Measurements from ENCODE around the gene MYCBP. TPM values are rescaled to one million over a fixed set of nuclear protein-coding genes. Genes with fewer than 3 reads are reported as not detected.
"Not testable (repeated sequence)": the region's sequence is repeated elsewhere in the genome, so short reads cannot be mapped to it uniquely, and the experiment has no call there.

MYCBP gene, protein sequence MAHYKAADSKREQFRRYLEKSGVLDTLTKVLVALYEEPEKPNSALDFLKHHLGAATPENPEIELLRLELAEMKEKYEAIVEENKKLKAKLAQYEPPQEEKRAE
- 11.4 and 14.7 TPM in 2 replicates for total RNA-seq

DNA sequence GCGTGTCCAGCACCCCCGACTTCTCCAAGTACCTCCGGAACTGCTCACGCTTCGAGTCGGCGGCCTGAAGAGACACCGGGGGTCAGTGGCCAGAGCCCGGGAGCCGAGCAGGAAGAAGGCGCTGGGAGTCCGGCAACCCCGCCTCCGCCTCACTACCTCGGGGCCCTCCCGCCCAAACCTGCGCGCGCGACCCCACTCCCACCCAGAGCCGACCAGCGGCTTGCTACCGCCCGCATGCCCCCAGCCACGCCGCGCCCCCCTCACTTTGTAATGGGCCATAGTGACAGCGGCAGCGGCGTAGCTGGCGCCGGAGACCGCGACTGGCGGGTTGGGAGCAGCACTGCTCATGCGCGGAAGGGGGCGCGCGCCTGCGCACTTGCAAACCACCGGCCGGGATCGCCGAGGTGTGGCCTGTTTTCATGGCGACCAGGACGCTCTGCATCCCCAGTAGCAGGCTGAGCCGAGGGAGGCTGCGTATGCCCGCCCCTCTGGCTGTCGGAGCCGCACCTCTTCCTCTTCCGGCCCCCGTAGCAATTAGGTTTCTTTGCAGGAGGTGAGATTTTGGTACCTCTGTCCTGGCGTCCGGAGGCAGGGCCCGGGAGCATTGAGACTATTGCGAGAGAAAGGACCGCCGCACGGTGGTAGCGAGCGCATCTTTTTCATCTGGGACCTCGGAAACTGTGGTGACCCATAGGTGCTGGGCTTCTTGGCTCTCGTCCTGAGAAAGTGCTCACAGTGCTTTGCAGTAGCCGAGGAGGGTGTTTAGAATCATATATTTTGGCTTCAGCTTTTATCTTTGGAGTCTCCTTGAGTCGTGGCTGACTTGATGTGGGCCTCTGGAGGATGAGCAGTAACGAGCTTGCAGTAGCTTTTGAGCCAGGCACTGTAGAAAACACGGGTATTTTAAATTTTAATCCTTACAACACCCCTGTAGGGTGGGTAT, at the start of gene MYCBP:
Gene MYCBP (minus strand): TSS at position 322 of the 943 bp plus-strand sequence. CDS start 43 bp downstream, at position 279.
- DNase-seq = peak; percentile 97

DNA sequence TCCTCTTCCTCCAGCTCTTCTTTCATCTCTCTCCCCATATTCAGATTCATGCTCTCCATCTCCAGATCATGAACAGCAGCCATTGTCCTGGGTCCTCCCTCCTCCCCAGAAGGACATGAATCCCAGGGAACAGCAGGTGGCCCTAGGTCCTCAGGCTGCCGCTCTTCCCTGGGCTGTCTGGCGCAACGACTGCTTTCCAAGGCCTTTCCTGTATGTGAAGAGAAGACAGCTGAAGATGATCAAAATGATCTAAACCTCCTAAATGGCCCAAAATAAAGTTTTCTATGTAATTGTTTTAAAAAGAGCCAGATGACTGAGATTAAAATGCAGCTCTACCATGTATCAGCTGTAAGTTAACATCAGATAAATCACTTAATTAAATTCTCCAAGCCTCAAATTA, 46.0 kb upstream of the MYCBP start:
- no peak for DNase-seq

DNA sequence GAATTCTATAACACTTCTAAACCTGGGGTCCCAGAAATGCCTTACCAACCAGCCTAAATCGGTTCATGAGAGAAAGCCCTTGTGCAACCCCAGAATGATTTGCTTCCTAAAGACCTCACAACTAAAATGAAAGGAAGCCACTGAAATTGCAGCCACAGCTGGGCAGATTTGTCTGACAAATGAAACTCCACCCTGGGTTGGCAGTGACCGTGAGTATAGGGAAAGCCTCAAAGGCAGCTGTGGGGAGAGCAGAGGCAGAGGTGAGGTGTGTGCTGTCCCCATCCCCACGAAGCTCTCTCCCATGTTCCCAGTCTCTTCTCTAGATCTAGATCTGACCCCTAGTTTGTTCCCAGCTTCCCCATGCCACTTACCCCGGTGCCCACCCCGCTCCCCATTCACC, 45.4 kb upstream of the MYCBP start:
- DNase-seq = no peak

DNA sequence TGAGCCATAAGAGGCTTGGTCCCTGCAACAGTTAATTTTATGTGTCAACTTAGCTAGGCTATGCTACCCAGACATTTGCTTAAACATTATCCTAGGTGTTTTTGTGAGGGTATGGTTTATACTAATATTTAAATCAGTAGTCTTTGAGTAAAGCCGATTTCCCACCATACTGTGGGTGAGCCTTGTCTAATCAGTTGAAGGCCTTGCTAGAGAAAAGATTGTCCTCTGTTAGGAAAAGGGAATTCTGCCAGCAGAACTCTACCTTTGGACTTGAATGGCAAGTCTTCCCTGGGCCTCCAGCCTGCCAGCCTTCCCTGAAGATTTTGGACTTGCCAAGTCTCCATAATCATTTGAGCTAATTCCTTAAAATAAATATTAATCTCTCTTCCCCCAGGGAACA, 44.6 kb upstream of the MYCBP start:
- no peak for DNase-seq

DNA sequence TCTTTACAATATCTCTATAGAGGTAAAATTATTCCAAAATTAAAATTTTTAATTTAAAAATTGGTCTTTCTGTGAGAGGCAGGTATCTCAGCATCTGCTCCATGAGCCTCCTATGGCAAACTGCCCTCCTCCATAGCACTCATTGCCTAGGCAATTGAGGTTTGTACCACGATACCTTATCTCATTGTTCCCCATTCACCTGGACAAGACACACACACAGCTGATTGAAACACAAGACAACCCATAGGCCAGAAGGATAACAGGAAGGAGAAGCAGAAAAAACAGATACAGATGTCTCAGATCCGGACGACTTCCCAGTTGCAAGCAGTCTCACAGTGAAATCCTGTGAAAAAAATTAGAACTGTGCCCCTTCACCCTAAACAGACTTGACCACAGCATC, 44.2 kb upstream of the MYCBP start:
- no peak for DNase-seq

DNA sequence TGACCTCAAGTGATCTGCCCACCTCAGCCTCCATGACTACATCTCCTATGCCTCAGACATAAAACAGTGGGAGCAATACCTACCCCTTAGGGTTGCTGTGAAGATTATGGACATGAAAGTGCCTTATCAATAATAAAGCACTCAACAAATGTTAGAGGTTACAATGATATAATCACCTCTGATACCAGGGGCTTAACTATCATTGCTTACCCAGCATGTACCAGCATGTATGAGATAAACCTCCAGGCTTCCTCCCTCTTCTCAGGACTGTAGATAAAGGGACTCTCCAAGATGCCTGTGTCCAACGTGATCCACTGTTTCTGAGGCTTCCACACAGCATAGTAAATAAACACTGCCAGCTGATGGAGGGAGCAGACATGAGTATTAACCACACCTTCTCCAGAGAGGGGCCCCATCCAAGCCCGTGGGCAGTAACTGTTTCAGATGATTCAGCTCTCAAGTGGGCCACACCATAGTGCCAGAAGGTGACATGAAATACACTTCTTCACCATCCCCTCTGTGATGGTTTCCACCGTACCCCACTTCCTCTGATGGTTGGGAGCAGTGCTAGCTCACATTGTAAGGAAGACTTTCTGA, 42.3 kb upstream of the MYCBP start:
- no peak for DNase-seq

DNA sequence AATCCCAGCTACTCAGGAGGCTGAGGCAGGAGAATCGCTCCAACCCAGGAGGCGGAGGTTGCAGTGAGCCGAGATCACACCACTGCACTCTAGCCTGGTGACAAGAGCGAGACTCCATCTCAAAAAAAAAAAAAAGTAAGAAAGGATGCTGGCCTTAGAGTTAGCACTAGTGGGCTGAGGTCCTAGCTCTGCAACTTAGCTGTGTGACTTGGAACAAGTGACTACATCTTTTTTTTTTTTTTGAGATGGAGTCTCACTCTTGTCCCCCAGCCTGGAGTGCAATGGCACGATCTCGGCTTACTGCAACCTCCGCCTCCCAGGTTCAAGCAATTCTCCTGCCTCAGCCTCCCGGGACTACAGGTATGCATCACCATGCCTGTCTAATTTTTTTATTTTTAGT, 41.8 kb upstream of the MYCBP start:
- DNase-seq = not testable (repeated sequence)

DNA sequence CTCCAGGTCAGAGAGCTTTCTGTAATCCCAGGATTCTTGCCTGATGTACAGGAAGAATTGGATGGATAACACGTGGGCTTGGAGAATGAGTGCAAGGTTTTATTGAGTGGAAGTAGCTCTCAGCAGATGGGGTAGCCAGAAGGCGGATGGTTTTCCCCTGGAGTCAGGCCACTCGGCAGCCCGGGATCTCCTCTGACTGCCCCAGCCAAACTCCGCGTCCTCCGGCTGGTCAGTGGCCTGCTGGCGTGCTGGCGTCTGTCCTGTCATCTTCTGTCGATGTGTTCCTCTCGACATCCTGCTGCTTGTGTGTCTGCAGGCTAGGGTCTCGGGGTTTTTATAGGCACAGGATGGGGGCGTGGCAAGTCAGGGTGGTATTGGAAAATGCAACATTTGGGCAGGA, 35.7 kb upstream of the MYCBP start:
- DNase-seq = no peak

DNA sequence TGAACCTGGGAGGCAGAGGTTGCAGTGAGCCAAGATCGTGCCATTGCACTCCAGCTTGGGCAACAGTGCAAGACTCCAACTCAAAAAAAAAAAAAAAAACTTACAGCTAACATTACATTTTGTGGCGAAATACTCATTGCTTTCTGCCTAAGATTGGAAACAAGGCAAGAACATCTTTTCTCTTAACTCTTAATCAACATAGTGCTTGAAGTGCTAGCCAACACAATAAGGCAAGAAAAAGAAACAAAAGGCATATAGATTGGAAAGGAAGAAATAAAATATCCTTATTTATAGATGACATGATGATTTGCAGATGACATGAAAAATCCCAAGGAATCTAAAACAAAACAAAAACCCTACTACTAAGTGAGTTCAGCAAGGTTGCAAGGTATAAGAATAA, 32.8 kb upstream of the MYCBP start:
- DNase-seq = no peak

DNA sequence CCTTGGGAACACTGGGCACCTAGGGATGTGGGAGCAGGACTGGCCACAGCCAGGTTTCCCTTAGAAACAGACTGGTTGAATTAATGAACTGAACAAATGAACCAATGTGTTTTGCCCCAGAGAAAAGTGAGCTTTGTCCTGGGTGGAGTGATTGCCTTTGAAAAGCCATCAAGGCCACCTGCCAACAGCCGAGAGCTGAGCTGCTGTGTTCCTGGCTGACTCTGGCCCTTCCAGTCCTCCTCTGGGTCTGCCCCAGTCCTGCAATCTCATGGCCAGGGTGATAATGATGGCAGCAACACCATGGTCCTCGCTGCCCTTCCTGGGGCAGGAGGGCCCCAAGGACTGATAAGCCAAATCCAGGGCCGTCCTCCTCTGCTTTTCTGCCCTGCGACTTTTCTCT, 26.4 kb upstream of the MYCBP start:
- no peak for DNase-seq

DNA sequence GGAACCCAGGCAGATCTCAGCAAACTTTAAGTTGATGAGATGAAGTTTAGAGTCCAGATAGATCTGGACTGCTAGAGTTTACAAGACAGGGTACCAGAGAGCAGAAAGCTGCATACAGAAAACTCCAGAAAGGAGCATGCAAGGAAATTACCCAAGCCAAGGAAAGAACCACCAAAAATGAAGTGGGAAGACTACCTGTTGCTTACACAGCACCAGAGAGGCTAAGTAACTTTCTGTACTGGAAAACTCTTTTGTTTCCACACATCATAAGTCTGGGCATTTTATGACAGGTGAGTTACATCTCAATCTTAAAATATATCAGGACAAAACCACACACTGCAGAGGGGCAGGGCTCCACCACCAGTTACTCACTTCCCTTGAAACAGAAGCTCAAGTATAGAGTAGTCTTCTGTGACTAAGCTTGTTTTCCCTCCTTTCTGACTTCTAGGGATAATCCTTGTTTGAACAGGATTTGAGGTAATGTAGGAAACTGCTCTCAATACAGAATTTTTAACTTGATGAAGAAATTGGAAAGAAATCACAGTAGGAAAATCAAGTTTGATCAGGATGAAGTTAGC, 25.6 kb upstream of the MYCBP start:
- DNase-seq = peak; percentile 9

DNA sequence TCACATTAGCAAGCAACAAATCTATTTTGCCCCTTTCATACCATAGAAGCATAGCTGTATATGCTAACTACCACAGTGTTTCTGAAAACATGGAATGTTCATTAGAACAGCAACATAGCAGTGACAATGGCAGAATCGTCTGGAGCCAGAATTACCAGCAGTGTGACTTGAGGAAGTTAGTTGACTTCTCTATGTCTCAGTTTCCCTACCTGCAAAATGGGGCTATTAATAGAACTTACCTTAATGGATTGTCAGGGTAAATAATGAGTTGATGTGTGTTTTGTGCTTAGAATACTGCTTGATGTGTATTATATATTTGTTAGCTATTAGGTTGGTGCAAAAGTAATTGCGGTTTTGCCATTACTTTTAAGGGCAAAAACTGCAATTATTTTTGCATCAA, 23.0 kb upstream of the MYCBP start:
- no peak for DNase-seq

DNA sequence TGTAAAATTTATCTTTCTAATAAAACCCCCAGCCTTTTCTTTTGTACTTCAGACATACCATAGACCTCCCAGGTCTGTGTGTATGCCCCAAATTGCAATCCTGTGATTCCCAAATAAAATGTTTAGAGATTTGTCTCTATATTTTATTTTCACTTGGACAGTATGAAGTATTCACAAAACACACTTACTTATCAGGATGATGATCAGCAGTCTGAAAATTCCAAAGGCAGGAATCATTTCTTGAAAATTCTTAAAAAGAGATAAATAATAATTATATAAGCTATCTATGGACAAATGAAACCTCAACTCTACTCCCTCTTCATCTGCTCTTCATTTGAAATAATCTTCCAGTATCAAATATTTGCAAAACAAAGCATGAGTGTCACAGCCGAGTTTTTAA, 19.8 kb upstream of the MYCBP start:
- no peak for DNase-seq

DNA sequence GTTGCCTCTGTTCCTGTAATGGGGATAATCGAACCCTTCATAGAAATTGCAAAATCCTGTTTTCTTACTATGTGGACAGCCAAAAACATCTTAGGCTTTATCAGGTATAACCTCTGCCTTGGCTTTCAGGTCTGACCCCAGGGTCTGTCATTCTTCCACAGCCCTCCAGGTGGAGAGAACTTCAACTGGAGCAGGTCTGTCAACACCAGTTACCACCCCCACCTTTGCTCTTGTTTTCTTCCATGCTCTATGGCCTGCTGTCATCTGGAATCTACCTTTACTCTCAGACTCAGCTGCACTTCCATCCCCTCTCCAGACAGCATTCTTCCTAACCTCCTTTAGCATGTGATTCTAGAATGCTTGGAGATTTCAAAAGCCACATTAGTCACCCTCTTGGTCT, 18.6 kb upstream of the MYCBP start:
- DNase-seq = no peak

DNA sequence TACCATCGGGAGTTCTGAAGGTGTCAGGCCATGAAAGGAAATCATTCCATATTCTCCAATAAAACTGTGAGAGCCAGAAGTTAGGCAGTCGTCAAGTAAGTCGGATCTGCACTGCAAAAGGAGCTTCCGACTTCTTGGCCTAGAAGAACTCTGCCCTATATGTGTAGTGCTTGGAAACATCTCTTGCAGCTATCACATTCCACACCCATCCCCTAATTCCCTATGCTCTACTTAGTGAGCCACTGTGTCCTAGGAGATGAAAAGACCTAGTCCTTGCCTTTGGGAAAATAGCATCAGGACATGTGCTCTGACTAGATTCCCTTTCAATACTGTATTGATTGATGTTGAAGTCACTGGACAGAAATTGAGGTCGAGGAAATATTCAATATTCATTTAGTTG, 16.4 kb upstream of the MYCBP start:
- DNase-seq = no peak

DNA sequence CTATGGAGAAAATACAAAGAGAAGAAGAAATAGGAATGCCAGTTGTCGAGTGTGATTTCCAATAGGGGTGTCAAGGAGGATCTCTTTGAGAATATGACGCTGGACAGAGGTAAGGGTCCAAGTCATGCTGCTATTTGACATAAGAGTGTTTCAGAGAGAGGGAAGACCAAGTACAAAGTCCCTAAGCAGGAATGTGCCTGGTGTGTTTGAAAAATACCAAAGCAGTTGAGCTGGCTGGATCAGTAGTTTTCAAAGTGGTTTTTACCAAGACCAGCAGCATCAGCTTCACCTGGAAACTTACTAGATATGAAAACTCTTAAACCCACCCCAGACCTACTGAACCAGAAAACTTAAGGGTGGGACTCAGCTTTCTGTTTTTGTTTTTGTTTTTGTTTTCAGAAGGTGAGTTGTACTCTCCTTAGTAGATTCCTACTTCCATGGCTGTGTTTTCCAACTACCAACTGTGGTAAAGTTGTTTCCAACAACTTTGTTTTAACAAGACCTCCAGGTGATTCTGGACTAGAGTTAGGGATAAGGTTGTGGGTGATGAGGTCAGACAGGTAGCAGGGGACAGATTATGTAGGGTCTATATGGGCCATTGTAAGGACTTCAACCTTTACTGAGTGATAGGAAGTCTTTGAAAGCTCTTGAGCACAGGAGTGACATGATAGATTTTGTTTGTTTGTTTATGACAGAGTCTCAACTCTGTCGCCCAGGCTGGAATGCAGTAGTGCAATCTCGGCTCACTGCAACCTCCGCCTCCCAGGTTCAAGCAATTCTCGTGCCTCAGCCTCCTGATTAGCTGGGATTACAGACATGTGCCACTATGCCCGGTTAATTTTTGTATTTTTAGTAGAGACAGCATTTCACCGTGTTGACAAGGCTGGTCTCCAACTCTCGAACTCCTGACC, 15.5 kb upstream of the MYCBP start:
- no peak for DNase-seq

DNA sequence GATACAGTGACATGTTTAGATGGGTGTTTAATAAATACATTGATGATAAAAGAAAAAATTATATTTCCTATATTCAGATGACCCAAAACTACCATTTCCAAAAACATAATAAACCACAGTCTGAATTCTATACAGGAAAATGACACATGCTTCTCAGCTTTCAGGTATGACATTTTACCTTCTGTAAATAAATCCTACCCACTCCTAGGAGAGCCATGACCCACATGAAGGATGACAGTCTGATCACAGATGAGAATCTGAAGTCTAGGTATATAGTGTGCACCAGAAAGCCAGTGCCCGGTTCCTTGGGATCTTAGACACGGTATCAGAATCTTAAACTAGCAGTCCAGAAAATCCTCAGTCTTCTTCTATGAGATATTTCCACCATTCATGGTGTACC, 11.9 kb upstream of the MYCBP start:
- no peak for DNase-seq

DNA sequence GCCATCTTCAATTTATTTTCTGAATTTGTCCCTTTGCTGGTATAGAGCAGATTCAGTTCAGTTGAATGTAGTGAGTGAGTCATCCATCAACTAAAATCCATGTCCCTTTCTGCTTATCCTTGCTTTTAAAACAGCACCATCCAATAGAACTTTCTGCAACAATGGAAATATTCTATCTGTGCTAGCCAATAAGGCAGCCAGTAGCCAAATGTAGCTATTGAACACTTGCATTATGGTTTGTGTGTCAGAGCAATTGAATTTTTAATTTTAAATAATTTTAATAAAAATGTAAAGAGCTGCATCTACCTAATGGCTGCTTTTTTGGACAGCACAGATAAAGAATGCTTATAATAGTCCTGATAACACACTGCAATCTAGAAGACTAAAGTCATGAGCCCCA, 8.3 kb upstream of the MYCBP start, which contains the start of gene GJA9:
Gene GJA9 (minus strand): TSS at position 101 of the 400 bp plus-strand sequence. CDS start 5,489 bp downstream, outside the sequence.
- no peak for DNase-seq

DNA sequence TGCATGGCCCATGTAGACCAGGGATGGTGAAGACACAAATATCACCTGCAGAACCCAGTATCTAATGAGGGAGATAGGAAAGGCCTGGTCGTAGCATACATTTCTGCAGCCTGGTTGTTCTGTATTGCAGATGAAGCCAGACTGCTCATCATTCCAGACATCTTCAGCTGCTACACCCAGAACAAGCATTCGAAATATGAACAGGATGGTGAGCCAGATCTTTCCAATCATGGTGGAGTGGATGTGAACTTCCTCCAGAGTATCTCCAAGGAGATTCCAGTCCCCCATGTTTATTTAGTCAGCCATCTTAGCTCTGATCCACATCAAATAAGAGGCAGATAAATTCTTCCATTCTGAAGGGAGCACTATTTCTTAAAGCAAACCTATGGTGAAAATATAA, 2.7 kb upstream of the MYCBP start:
- no peak for DNase-seq

DNA sequence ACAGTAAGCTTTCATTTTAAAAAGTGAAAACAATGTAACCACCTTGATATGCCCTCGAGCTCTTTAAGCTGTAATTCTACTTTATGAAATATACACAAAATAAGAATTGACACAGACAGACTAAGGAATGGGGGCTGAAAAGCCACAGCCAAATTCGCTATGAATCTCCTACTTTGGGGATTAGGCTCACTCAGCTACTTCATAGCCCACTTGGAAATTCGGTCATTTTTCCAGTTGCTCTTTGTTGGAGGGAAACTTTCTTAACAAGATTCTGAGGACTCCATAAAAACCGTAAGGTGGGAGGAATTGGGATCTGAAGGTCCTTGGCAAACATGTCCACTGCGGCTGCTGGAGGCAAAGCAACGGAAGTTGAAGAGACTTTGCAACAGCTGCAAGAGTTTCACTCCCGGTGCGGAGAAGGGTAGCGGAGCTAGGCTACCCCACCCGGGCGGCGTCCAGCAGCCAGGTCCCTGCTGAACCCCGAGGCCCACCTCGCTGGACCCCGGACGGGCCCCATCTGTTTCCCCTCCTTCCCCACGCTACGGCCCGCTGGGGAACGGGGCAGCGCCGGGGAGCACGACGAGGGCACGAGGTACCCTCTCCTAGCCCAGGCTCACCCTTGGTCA, 634 bp downstream of the MYCBP start:
- DNase-seq = peak; percentile 39

DNA sequence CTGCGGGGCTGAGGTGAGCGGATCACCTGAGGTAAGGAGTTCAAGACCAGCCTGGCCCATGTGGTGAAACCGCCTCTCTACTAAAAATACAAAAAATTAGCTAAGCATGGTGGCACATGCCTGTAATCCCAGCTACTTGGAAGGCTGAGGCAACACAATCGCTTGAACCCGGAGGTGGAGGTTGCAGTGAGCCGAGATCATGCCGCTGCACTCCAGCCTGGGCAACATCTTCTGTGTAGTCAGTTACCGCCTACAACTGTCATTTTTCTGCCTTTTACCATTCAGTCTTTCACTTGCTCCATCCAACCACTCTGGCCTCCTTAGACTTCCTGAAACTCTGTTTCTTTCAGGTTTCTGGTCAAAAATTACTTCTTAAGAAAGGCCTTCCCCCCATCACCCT, 2.2 kb downstream of the MYCBP start:
- DNase-seq = no peak

DNA sequence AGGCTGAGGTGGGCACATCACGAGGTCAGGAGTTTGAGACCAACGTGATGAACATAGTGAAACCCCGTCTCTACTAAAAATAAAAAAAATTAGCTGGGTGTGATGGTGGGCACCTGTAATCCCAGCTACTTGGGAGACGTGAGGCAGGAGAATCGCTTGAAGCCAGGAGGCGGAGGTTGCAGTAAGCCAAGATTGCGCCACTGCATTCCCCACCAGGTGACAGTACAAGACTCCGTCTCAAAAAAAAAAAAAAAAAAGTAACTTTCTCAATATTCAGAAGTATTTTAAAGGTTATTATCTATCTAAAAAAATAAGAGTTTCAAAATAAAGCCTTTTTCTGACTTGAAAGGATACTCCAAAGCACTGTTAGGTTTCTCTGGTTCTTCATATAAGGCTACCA, 5.9 kb downstream of the MYCBP start:
- no peak for DNase-seq
